A549 (cell line): ENCODE data around the gene GINM1. TPM values are rescaled to one million over a fixed set of nuclear protein-coding genes. Genes with fewer than 3 reads are reported as not detected.

Source experiments
- ATAC-seq, 2 experiments: fragments of 200-7000 bp in 1 of 2; fragments of >200 bp in 1 of 2; cut with Nextera tagmentation in 1 of 2; cut with Tn5 transposase in 1 of 2; 3 replicates each; pipeline versions ENCODE4 v1.8.0 to v1.9.1; 2018 to 2020; ENCODE audit warnings: mild to moderate bottlenecking in 1 of 2, moderate library complexity in 1 of 2
- CTCF ChIA-PET: fragments of 300-600 bp; sonication (Branson Sonifier 250); formaldehyde crosslinking; extraction: SDS; loops from one replicate; lab custom pipeline; 2021; ENCODE audit warnings: antibody characterized with exemption, inconsistent platforms; lab: Yijun Ruan, JAX
- POLR2A ChIA-PET: fragments of 350-600 bp; formaldehyde crosslinking; extraction: SDS; loops from one replicate; lab custom pipeline; 2021; ENCODE audit warnings: antibody characterized with exemption, inconsistent platforms; lab: Yijun Ruan, JAX
- DNase-seq, 2 experiments: peaks; one replicate each; pipeline versions ENCODE4 v3.0.0 to v3.0.0-alpha.2; 2011 to 2016; ENCODE audit warnings: low read depth in 1 of 2, low spot score in 1 of 2
- FAIRE-seq: peaks from 2 replicates; lab custom pipeline; 2011; peaks lifted over from hg19 to GRCh38; lab: Jason Lieb, UNC
- H3K27ac ChIP-seq, 2 experiments: fragments of >200 bp; sonication (Bioruptor Twin); formaldehyde crosslinking; 3 replicates each; pipeline ENCODE4 v1.5.1; 2016 to 2017
- H3K4me1 ChIP-seq: fragments of >200 bp; sonication (Bioruptor Twin); formaldehyde crosslinking; 3 replicates; pipeline ENCODE4 v1.6.1; 2016
- H3K4me2 ChIP-seq: fragments of >200 bp; sonication (Bioruptor Twin); formaldehyde crosslinking; 3 replicates; pipeline ENCODE4 v1.6.1; 2016
- H3K4me3 ChIP-seq: fragments of >200 bp; sonication (Bioruptor Twin); formaldehyde crosslinking; 3 replicates; pipeline ENCODE4 v1.5.1; 2016
- H3K9me3 ChIP-seq: fragments of >200 bp; sonication (Bioruptor Twin); formaldehyde crosslinking; 3 replicates; pipeline ENCODE4 v1.6.1; 2016
- EHF ChIP-seq: fragments of 250-450 bp; sonication (Bioruptor Pico); IDR thresholded peaks from 2 replicates; pipeline ENCODE4 v1.5.0; 2020; ENCODE audit warnings: mild to moderate bottlenecking
- EHMT2 ChIP-seq: fragments of 200-600 bp; sonication (generic); IDR thresholded peaks from 2 replicates; pipeline ENCODE4 v1.6.1; 2016; ENCODE audit warnings: antibody characterized with exemption, low read depth, mild to moderate bottlenecking, moderate library complexity
- ESRRA ChIP-seq: fragments of 150-350 bp; IDR thresholded peaks from 2 replicates; pipeline ENCODE4 v1.6.1; 2014; ENCODE audit warnings: mild to moderate bottlenecking, low read length, borderline replicate concordance
- FOSB ChIP-seq: fragments of 250-450 bp; sonication (Bioruptor Pico); IDR thresholded peaks from 2 replicates; pipeline ENCODE4 v1.5.0; 2020; ENCODE audit warnings: mild to moderate bottlenecking, moderate library complexity
- FOSL2 ChIP-seq, 2 experiments: fragments of 450-650 bp in 1 of 2; fragments of >200 bp in 1 of 2; sonication (Bioruptor Twin) in 1 of 2; formaldehyde crosslinking; IDR thresholded peaks; 2 replicates each; pipeline versions ENCODE4 v1.5.0 to v1.6.1; 2016 to 2020; ENCODE audit warnings: mild to moderate bottlenecking in 1 of 2, moderate library complexity in 1 of 2
- HDAC2 ChIP-seq: fragments of 200-600 bp; sonication (generic); IDR thresholded peaks from 2 replicates; pipeline ENCODE4 v1.6.1; 2016
- HES2 ChIP-seq: fragments of >200 bp; sonication (Bioruptor Twin); formaldehyde crosslinking; IDR thresholded peaks from 2 replicates; pipeline ENCODE4 v1.6.1; 2016
- HEYL ChIP-seq: fragments of 250-450 bp; sonication (Bioruptor Pico); IDR thresholded peaks from 2 replicates; pipeline ENCODE4 v1.8.0; 2021; ENCODE audit warnings: mild to moderate bottlenecking, moderate library complexity
- HOXA7 ChIP-seq: fragments of 250-450 bp; sonication (Bioruptor Pico); IDR thresholded peaks from 2 replicates; pipeline ENCODE4 v1.5.0; 2020; ENCODE audit warnings: mild to moderate bottlenecking, moderate library complexity
- JUNB ChIP-seq: fragments of >200 bp; sonication (Bioruptor Twin); formaldehyde crosslinking; IDR thresholded peaks from 2 replicates; pipeline ENCODE4 v1.6.1; 2016
- KDM5A ChIP-seq: fragments of 200-600 bp; sonication (generic); IDR thresholded peaks from 2 replicates; pipeline ENCODE4 v1.6.1; 2016; ENCODE audit warnings: antibody characterized with exemption, mild to moderate bottlenecking
- MAX ChIP-seq: IDR thresholded peaks from 2 replicates; pipeline ENCODE4 v1.6.1; 2012
- MYC ChIP-seq: IDR thresholded peaks from 2 replicates; pipeline ENCODE4 v1.6.1; 2012; ENCODE audit warnings: mild to moderate bottlenecking, inconsistent platforms, low read length, improper control_type of control experiment, borderline replicate concordance
- NPAS2 ChIP-seq: fragments of 250-450 bp; sonication (Bioruptor Pico); IDR thresholded peaks from 2 replicates; pipeline ENCODE4 v1.8.0; 2022; ENCODE audit warnings: mild to moderate bottlenecking, moderate library complexity, borderline replicate concordance
- PBX3 ChIP-seq: IDR thresholded peaks from 2 replicates; pipeline ENCODE4 v1.6.1; 2012
- RARB ChIP-seq: fragments of 250-450 bp; sonication (Bioruptor Pico); IDR thresholded peaks from 2 replicates; pipeline ENCODE4 v1.8.0; 2021; ENCODE audit warnings: mild to moderate bottlenecking, moderate library complexity
- REST ChIP-seq: fragments of 200-600 bp; sonication (generic); IDR thresholded peaks from 2 replicates; pipeline ENCODE4 v1.6.1; 2016; ENCODE audit warnings: antibody characterized with exemption, mild to moderate bottlenecking, moderate library complexity
- SMC3 ChIP-seq: fragments of >200 bp; sonication (Bioruptor Twin); formaldehyde crosslinking; IDR thresholded peaks from 3 replicates; pipeline ENCODE4 v1.6.1; 2018; ENCODE audit warnings: inconsistent platforms
- ZSCAN20 ChIP-seq: fragments of 250-450 bp; sonication (Bioruptor Pico); IDR thresholded peaks from 2 replicates; pipeline ENCODE4 v1.8.0; 2022; ENCODE audit warnings: mild to moderate bottlenecking, moderate library complexity
- WGBS: methylation state at CpG from one replicate; pipeline ENCODE4 v1.1.6; 2017; ENCODE audit errors: missing lambda C conversion rate; 5-methylcytosine and 5-hydroxymethylcytosine counted together
- polyA plus RNA-seq, 4 experiments: library from polyadenylated mRNA; depleted of rRNA in 3 of 4; stranded (reverse); fragments of >200 nt; fragmentation: RNase III in 1 of 4; extraction: RNeasy Plus Mini Kit Qiagen cat#74134 plus additional on column Dnase treatment in 1 of 4; gene quantifications; 2 replicates in 3 of 4; 3 replicates in 1 of 4; pipeline ENCODE4 v1.2.3, GENCODE V29; 2011 to 2017
- TF ChIP-seq, protein P1 (sequence below): fragments of 150-350 bp; IDR thresholded peaks from 2 replicates; pipeline ENCODE4 v1.6.1; 2014; ENCODE audit warnings: low read depth, mild to moderate bottlenecking, low read length
- TF ChIP-seq, protein P2 (sequence below): fragments of 250-450 bp; sonication (Bioruptor Pico); IDR thresholded peaks from 2 replicates; pipeline ENCODE4 v1.5.0; 2020; ENCODE audit warnings: low read depth, mild to moderate bottlenecking, moderate library complexity

GINM1 gene
- polyA plus RNA-seq, 2 of the 4 experiments (the other 2 are of a cell fraction): 24.2 to 34.9 TPM

GRCh38 chr6:149592983-149593382, 26.8 kb downstream of the GINM1 start:
- H3K4me2 ChIP-seq: no peak overlapping the region
- DNase-seq: no peak
- no peak for FAIRE-seq
- WGBS: 96% methylated on average over 2 of the region's 2 CpGs
- H3K9me3 ChIP-seq: no peaks in the 10 kb centered on the region
- ChIA-PET CTCF (interaction anchor here (1.0 to 1.4 kb wide), 2 partner anchors 10 to 15 kb away, joined by 3 read pairs; no protein-coding TSS in a partner anchor), POLR2A (interaction anchor here (0.6 kb wide), 1 partner anchor 19 kb away, joined by 3 read pairs; no protein-coding TSS in a partner anchor)
- no peaks in the 10 kb centered on the region for H3K4me1 ChIP-seq
- no peak overlapping the region for H3K4me3 ChIP-seq
- no peak overlapping the region for H3K27ac ChIP-seq
- no peak for ATAC-seq
- no peak for TF ChIP-seq EHF (CRISPR knock-in tag)
- TF ChIP-seq, protein P1, sequence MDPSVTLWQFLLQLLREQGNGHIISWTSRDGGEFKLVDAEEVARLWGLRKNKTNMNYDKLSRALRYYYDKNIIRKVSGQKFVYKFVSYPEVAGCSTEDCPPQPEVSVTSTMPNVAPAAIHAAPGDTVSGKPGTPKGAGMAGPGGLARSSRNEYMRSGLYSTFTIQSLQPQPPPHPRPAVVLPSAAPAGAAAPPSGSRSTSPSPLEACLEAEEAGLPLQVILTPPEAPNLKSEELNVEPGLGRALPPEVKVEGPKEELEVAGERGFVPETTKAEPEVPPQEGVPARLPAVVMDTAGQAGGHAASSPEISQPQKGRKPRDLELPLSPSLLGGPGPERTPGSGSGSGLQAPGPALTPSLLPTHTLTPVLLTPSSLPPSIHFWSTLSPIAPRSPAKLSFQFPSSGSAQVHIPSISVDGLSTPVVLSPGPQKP: no peak
- TF ChIP-seq SMC3: no peak

- CTCF ChIA-PET: interaction anchor here (1.0 to 1.4 kb wide), 2 partner anchors 9 to 15 kb away, joined by 3 read pairs; no protein-coding TSS in a partner anchor
- TF ChIP-seq HES2 (no peak), REST (no peak), HOXA7 (CRISPR knock-in tag) (no peak), MAX (no peak), HEYL (CRISPR knock-in tag) (no peak), ZSCAN20 (no peak), MYC (no peak), FOSL2 (IDR thresholded peaks at IDR 0.05) (no peak), FOSL2 (CRISPR knock-in tag; IDR thresholded peaks at IDR 0.05) (no peak), KDM5A (no peak), RARB (no peak), PBX3 (no peak)
- H3K9me3 ChIP-seq: no peaks in the 10 kb centered on the region
- DNase-seq (no peak), FAIRE-seq (no peak), ATAC-seq (no peak)
- H3K27ac ChIP-seq: no peak overlapping the region
- no peak overlapping the region for H3K4me3 ChIP-seq
- H3K4me1 ChIP-seq: no peaks in the 10 kb centered on the region
- POLR2A ChIA-PET: no interaction called here
- no peak overlapping the region for H3K4me2 ChIP-seq
- 95% methylated on average over 1 of the region's 1 CpG for WGBS
Measured at GRCh38 chr6:149593408-149593807, 27.2 kb downstream of the GINM1 start.

DNA sequence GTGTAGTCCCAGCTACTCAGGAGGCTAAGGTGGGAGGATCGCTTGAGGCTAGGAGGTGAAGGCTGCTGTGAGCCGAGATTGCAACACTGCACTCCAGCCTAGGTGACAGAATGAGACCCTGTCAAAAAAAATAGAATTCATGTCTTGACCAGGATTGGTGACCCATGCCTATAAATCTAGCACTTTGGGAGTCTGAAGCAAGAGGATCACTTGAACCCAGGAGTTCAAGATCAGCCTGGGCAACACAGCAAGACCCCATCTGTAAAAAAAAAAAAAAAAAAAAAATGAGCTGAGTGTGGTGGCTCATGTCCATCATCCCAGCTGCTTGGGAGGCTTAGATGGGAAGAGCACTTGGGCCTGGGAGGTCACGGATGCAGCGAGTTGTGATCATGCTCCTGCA, 34.3 kb downstream of the GINM1 start:
- ChIA-PET POLR2A (no interaction called here), CTCF (interaction anchor here (0.6 to 1.4 kb wide), 2 partner anchors 10 to 67 kb away, joined by 3 to 7 read pairs; no protein-coding TSS in a partner anchor)
- Histone ChIP-seq H3K9me3 (no peaks in the 10 kb centered on the region), H3K4me3 (no peak overlapping the region), H3K4me2 (no peak overlapping the region), H3K4me1 (no peaks in the 10 kb centered on the region), H3K27ac (no peak overlapping the region)
- FAIRE-seq (no peak), DNase-seq (no peak), ATAC-seq (no peak)
- 98% methylated on average over 4 of the region's 4 CpGs for WGBS
- TF ChIP-seq FOSB (CRISPR knock-in tag): no peak
- TF ChIP-seq EHMT2: no peak
- no peak for TF ChIP-seq ESRRA
- TF ChIP-seq NPAS2 (CRISPR knock-in tag): no peak
- no peak for TF ChIP-seq SMC3
- TF ChIP-seq, protein P1: no peak
- TF ChIP-seq, protein P2, sequence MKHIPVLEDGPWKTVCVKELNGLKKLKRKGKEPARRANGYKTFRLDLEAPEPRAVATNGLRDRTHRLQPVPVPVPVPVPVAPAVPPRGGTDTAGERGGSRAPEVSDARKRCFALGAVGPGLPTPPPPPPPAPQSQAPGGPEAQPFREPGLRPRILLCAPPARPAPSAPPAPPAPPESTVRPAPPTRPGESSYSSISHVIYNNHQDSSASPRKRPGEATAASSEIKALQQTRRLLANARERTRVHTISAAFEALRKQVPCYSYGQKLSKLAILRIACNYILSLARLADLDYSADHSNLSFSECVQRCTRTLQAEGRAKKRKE (CRISPR knock-in tag): no peak
- no peak for TF ChIP-seq JUNB
- TF ChIP-seq HDAC2: no peak
